ENCODE results near the gene SLAMF1. TPM values are rescaled to one million over a fixed set of nuclear protein-coding genes. Genes with fewer than 3 reads are reported as not detected.
"Not testable (repeated sequence)": the region's sequence is repeated elsewhere in the genome, so short reads cannot be mapped to it uniquely, and the experiment has no call there.

Gene SLAMF1
- total RNA-seq, 1 donor from 2014 or later = 0.71 TPM

DNA sequence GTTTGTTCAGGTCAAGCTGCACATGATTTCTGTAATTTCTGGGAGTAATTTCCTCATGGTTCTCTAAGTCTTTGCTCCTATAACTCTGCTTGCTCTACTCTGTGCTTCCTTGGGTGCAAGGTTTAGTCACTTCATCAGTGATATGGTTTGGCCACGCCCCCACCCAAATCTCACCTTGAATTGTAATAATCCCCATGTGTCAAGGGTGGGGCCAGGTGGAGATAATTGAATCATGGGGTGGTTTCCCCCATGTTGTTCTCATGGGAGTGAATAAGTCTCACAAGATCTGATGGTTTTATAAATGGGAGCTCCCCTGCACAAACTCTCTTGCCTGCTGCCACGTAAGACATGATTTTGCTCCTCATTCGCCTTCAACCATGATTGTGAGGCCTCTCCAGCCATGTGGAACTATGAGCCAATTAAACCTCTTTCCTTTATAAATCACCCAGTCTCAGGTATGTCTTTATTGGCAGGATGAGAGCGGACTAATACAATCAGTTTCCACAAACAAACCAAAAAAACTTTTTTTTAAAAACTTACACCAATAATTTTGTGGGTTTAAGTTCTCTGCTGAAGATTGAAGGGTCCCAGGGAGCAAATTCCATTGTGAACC, 19.1 kb downstream of the SLAMF1 start:
- DNase-seq (ENCODE audit: low spot score); ATAC-seq; intact Hi-C loops (cut with DNase I): not testable (repeated sequence)

DNA sequence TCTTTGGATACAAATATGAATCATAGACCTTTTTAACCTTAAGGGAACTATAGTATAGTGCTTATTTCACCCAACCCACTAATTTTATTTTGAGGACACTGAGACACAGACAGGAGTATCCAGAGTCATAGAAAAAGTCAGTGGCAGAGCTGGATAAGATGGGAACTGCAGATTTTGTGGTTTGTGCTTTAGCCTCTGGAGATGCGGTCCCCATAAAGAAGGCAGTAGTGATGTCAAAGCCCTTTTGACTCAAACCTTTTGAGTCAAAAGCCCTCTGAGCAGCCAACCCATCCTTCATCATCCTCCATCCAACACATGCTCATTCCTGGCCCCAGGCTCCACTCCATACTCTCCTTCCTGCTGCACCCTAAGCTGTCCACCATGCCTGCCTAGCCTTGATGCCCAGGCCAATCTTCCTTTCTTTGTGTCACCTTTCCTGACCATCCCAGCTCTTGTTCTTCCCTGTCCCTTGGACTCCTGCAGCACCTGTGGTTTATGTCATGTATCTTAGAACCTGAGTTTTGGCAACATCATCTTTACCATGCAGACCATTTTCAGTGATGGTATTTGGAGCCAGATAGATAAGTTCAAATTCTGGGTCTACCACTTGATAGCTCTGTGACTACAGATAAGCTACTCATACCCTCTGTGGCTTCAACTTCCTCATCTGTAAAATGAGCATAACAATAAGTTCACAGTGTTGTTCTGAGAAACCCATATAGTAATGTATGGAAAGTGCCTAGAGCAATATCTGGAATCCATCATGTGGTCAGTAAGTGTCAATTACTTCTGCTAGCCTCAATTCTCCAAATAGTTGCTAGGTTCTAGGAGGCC, 20.1 kb downstream of the SLAMF1 start:
- no peak for ATAC-seq
- no peak for DNase-seq (ENCODE audit: low spot score)
- intact Hi-C loops (cut with DNase I) = no loop called here

DNA sequence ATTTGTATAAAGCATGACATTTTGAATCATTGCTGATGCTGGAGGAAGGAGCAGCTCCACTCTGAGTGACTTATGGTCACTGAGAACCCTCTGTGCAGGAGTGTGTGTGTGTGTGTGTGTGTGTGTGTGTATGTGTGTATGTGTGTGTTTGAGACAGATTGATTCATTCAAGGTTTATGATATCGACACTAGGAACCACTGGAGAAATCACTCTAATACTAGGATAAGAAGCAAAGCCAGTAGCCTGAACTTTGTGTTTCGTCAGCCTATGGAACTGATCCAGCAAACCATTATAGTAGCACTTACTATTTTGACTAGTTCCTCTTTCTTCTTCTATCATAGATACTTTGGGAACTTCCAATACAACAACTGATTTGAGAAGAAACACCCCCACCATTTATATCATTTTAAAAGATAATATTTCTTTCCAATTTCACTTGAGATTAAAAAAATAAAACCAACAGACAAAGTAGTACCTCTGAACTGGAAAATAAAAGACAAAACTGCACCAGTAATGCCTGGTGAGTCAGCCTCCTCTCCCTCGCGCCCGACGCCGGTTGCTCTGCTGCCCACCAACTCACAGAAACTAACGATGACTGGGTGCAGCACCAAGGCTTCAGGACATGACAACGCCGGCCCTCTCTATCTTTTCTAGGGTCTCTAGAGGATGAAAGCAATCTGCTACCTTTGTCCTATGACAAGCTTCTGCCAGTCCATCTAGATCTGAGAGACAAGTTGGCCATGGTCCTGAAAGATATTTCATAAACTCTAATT, 20.9 kb downstream of the SLAMF1 start:
- intact Hi-C loops (cut with DNase I) = no loop called here
- no peak for DNase-seq (ENCODE audit: low spot score)
- ATAC-seq = no peak

DNA sequence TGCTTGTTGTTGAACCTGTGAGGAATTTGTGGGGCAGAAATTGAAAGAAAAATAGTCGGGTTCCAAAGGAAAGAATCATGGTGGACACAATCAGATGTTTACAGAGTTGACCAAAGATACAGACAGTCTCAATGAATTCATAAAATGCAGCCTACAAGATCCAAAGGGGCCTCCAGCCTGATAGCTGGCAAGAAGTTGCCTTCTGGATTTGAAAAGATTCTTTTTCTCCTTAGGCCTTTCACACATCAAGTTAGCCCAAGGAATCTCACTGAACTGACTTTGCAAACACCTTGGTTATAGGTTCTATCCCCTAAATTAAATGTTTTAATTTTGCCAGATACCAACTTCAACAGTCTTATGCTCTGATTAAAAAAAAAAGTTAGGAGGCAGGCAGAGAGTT, 21.5 kb downstream of the SLAMF1 start:
- no peak for ATAC-seq
- intact Hi-C loops (cut with DNase I) = no loop called here

DNA sequence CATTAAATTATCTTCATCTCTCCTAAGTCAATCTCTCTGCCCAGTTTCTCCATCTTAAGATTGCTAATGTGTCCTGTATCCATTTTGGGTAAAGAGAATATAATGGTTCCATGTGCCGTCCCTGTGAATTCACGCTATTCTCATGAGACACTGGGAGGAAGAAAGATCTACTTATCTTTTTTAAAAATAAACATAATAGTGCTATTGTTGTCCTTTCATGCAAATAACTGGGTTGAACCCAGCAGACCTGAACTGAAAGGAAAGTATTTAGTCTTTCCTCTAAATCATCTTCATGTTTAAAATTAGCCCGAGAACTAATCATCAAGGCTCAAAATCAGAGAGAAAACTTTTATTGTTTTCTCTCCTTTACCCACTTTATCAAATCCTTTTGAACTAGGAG, 22.4 kb downstream of the SLAMF1 start:
- DNase-seq (ENCODE audit: low spot score) = no peak
- intact Hi-C loops (cut with DNase I) = no loop called here
- ATAC-seq = no peak

More for the DNA sequence above, 21.5 kb downstream of the SLAMF1 start:
- no peak for DNase-seq (ENCODE audit: low spot score)

DNA sequence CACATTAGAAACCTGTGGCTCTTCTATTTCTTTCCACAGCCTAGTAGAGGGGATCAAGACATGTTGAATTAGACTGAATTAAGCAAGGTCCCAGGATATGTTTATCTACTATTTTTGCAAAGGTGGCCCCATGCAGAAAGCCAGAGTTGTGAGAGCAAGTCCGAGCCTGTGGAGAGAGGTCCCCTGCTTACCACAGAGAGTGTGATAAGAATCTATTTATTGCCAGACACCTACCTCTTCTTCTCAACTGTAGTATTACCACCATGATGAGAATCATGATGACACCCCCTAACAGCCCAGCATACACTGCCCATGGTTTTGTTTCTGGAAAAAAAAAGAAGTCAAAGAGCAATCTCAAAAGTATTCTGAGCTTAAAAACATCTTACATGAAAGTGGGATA, 23.0 kb downstream of the SLAMF1 start:
- ATAC-seq (no peak), DNase-seq (ENCODE audit: low spot score) (no peak)
- intact Hi-C loops (cut with DNase I) = no loop called here

DNA sequence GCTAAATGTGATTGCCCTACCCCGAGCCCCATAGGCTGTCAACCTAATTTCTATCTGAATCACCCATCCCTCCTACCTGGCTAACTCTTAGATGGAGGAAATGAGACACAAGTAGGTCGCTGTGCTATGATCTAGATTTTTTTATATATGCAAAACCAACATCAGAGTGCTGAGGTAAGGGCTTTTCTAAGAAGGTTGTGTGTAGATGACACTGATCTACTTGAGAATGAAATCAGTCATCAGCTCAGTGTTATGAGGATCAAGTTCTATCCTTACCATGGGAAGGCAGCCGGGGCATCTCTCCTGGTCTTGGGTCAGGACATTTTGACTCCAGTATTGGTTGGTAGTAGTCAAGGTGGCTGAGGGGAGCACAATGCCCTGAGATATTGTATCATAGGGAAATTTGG, 23.6 kb downstream of the SLAMF1 start:
- ATAC-seq (no peak), DNase-seq (ENCODE audit: low spot score) (no peak)
- intact Hi-C loops (cut with DNase I) = no loop called here

DNA sequence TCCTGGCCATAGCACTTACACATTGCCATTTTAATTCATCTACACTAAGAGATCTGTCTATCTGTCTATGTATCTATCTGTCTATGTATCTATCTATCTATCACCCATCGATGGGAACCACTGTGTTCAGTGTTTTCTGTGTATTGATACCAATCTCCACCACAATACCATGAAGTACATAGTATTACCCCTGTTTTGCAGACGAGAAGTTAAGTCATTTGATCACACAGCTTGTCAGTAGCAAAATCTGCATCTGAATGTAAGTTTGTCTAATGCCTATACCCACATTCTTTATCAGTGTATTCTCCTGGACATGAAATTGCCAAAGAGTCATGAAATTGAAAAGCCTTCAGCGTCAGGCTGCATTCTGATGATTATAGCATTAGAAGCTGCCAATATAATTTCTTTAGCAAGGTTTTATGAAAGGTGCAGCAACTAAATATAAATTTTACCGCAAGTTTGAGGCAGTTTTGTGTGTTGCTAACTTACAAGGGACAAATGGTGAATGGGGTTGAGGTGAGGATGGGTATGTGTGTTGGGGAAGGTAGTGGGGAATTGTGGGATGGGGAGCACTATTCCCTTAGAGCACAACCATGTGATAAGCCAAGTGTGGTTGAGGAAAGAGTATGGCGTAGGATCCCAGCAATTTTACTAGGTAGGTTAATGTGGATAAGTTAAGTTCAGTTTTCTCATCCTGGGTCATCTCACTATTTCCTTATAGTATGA, 24.2 kb downstream of the SLAMF1 start:
- intact Hi-C loops (cut with DNase I) = no loop called here
- DNase-seq (ENCODE audit: low spot score) = no peak
- ATAC-seq = no peak

DNA sequence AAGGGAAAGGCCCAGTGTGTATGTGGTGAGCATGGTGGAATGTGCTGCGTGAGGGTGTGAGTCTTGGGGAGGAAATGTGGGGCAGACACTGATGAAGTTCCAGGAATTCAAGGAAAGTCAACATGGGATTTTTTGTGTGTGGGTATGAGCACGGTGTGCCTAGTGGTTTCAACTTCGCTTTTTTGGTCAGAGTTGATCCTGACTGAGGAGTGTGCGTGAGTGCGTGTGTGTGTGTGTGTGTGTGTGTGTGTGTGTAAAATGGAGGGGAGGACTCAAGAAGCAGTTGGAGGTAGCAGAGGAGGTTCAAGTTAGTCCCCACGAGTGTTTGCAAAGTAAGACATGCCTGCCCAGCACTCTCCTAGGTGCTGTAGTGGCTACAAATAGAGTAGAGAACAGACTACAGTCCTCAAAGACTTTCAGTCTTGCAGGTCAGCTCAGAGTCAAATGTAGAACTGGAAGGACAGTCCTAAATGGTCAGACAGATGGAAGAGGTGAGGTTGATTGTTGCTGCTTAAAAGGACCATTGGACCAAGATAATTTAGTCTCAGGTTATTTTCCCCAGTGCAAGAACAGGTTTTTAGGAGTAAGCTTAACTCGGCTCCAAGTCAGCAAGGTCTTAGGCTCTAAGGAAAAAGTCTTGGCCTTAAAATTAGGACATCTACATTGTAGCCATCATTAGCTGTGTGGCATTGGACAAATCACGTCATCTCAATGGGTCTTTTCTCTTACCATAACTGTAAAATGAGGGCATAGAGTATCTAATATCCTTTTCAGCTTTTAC, 25.0 kb downstream of the SLAMF1 start:
- intact Hi-C loops (cut with DNase I) = no loop called here
- DNase-seq (ENCODE audit: low spot score) (no peak), ATAC-seq (peak; percentile 65)

DNA sequence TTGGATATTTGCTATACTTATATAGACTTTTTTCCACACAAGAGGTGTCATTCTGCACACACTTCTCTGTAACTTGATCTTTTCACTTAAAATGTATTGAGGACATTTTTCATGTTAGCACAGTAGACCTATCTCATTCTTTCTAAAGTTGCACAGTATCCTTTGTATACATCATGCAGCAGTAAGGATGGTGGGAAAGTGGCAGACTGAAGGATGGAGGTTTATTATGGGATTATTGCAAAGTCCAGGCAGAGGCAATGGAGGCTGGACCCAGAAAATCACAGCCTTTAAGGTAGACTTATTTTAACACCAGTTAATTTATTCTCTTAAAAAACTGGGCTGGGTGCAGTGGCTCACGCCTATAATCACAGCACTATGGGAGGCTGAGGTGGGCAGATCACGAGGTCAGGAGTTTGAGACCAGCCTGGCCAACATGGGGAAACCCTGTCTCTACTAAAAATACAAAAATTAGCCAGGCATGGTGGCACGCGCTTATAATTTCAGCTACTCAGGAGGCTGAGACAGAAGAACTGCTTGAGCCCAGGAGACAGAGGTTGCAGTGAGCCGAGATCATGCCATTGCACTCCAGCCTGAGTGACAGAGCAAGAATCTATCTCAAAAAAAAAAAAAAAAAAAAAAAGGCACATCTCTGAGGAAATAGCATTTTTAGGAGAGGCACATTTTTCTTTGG, 25.8 kb downstream of the SLAMF1 start:
- ATAC-seq (no peak), DNase-seq (ENCODE audit: low spot score) (no peak)
- intact Hi-C loops (cut with DNase I) = no loop called here

DNA sequence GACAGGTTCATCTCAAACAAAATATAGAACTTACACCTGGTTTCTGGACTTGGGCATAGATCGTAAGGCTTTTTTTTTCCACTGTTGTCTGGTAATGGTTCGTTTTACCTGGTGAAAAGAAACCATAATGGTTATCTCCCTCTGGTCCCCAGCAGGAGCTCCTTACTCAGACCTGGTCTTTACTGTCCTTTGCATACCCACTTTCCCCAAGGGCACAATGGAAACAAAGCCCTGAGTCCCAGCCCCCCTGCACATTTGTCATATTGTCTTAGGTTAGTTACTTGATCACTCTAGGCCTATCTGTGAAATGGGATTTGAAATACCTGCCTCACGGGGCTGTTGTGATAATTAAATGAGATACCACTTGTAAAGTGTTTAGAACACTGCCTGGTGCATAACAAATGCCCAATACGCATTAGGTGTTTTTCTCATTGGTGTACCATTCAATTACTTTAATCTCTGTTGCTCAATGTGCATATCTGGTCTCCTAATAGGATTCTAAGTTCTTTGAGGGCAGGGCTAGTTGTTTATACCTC, 27.0 kb downstream of the SLAMF1 start:
- ATAC-seq (no peak), DNase-seq (ENCODE audit: low spot score) (no peak)
- intact Hi-C loops (cut with DNase I) = no loop called here

DNA sequence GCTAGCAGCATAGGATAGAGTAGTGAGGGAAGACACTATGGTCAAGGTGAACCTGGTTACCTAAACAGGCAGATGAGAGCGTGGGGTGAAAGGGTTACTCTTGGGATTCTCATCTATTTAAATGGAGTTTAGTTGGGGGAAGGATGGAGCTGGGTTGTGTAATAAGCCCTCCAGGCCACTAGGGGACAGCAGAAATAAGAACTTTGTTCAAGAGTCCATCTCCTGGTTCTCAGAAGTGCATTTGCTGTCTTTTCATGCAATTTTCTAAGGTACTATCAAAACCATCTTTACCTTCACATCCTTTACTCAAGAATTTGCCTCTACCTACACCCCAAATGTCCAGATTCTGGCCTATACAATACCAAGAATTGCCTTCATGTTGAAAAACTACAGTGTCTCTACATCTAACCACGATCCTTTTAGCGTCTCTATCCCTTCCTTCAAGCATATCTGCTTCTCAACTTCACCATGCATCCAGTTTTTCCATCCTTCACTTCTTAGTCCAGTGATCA, 28.0 kb downstream of the SLAMF1 start:
- DNase-seq (ENCODE audit: low spot score) (no peak), ATAC-seq (no peak)
- intact Hi-C loops (cut with DNase I) = no loop called here

DNA sequence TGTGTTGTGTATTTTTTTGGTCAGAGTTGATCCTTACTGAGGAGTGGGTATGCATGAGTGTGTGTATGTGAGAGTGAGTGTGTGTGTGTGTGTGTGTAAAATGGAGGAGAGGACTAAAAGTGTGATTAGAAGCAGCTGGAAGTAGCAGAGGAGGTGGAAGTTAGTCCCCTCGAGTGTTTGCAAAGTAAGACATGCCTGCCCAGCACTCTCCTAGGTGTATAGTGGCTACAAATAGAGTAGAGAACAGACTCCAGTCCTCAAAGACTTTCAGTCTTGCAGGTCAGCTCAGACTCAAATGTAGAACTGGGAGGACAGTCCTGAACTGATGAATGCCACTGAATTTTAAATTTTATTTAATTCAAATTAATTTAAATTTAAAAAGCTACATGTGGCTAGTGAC, 28.5 kb downstream of the SLAMF1 start:
- ATAC-seq = no peak
- intact Hi-C loops (cut with DNase I) = no loop called here

DNA sequence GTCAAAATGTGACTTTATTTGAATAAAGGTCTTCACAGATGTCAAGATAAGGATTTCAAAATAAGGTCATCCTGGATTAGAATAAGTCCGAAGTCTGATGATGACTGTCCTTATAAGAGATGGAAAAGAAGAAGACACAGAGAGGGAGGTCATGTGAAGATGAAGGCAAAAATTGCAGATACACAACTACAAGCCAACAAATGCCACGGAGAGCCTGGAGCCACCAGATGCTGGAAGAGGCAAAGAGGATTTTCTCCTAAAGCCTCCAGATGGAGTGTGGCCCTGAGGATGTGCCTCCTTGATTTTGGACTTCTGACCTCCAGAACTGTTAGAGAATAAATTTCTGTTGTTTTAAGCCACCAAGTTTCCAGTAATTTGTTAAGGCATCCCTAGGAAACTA, 31.2 kb downstream of the SLAMF1 start:
- intact Hi-C loops (cut with DNase I) = no loop called here
- ATAC-seq = no peak
- no peak for DNase-seq (ENCODE audit: low spot score)

More for the DNA sequence above, 28.5 kb downstream of the SLAMF1 start:
- DNase-seq (ENCODE audit: low spot score) = no peak

DNA sequence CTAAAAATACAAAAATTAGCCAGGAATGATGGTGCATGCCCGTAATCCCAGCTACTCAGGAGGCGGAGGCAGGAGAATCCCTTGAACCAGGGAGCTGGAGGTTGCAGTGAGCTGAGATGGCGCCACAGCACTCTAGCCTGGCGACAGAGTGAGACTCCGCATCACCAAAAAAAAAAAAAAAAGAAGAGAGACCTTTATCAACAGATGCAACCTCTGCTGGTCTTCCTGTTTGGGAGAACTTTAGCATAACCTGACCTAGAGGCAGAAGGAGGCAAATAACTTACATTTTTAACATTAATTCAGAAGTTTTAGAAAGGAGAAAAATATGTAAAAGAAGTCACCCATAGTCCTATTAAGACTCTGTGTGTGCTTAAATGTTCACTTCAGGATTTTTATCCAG, 32.4 kb downstream of the SLAMF1 start:
- intact Hi-C loops (cut with DNase I) = no loop called here
- no peak for DNase-seq (ENCODE audit: low spot score)

DNA sequence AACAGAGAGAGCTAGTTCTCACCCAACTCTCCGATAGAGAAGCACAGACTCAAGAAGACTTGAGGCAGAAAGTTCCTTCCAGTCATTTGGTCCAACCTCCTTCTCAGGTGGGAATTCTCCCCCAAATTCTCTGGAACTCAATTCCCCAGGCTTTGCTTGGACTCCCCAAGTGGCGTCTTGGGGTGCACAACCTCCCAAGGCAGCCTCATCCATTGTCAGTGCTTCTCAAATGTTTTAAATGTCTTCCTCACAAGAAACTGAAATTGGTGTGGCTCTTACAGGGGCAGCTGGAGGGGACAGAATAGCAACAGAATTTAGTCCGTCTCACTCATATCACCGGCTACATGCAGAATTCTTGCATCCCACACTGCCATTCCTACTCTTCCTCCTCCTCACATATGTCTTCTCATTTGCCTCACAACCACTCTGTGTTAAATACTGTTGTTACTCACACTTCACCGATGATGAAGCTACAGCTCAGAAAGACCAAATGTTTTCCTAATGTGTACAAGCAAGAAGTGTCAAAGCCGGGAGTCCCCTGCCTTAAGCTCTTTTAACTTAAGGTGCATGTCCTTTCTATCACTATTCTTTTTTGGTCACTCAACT, 34.1 kb downstream of the SLAMF1 start:
- intact Hi-C loops (cut with DNase I) = no loop called here
- ATAC-seq = no peak

More for the DNA sequence above, 32.4 kb downstream of the SLAMF1 start:
- ATAC-seq = no peak

DNA sequence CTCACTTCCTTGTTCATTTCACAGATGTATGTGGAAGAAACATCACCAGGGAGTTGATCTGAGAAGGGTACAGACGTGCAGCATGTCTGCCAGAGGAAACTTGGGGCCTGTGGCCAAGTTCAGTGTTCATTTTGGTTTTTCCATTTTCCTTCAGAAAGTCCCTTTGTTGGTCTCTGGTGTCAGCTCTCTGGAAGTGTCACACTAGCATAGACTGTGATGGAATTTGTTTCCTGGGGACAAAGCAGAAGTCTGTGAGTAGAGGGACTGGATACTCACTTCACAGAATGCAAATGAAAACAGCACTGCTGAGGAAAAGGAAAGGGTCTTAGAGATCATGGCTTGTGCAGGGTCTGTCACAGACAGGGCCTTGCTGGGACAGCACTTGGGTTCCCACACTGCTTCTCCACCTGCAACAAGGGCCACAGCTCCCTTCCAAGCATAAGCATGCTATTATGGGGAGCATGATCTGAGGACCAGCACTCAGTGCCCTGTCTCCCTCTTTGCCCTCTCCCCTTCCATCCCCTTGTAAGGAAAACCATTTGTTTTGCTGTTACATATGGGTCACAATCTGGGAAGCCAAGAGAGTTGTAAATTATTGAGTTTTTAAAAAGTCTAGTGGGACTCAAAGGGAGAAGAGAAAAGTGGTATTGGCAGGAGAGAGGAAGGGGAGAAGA, 36.1 kb downstream of the SLAMF1 start:
- intact Hi-C loops (cut with DNase I) = no loop called here
- ATAC-seq (no peak), DNase-seq (ENCODE audit: low spot score) (no peak)

More for the DNA sequence above, 34.1 kb downstream of the SLAMF1 start:
- DNase-seq (ENCODE audit: low spot score) = no peak

Measured in sciatic nerve (tissue), 2 donors.